ENCODE results near the gene TNNT1. TPM values are rescaled to one million over a fixed set of nuclear protein-coding genes. Genes with fewer than 3 reads are reported as not detected.

The TNNT1 gene
- total RNA-seq, 1 donor from 2014 or later, result 8.3 TPM

DNA sequence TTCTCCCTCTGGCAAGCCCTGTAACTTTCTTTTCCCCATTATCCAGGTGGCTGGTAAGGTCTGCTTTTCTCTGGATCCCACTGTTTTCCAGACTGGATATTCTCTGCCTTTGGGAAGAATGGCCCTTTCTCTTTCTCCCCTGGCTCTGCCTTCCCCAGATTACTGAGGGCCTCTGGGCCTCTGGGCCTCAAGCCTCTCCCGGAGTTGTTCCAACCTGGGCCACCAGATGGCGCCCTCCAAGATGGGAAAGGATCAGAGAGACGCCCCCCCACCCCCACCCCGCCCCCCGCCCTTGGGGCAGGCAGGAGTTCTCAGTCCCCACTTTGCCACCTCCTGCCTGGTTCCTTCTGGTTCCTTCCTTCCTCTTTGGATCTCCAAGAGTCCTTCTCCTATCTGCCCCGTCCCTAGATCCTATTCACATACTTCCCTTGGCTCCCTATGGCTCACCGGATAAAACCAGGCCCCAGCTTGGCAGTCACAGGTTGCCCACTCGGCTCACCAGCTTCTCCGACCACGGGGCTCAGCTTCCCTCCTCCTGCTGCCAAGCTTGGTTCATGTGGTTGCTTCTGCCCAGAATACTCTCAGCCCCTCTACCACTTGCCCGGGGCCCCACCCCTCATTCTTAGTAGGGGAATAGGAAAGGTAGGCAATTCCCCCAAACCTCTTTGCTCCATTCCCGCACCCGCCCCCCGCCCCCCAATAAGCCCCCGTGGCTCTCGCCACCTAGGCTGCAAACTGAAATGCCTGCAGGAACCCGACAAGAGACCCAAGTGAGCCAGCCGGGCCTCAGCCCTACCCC is 60.3 kb downstream of the TNNT1 start:
- Histone ChIP-seq H3K4me3 (ENCODE audit: insufficient read depth, low read depth, low read length) (no peak overlapping the region), H3K79me2 (ENCODE audit: insufficient read depth, low read length) (no peaks in the 10 kb centered on the region), H3K27ac (ENCODE audit: low read depth, low read length) (no peak overlapping the region), H3K9me3 (ENCODE audit: insufficient read depth, low read depth, low read length) (no peaks in the 10 kb centered on the region), H2AFZ (ENCODE audit: low read depth, low read length) (no peak overlapping the region), H3K4me1 (ENCODE audit: insufficient read depth, low read length) (peaks cover 19% of the 10 kb centered on the region), H3K36me3 (ENCODE audit: insufficient read depth, low read length) (no peaks in the 10 kb centered on the region), H3K27me3 (ENCODE audit: insufficient read depth, low read length) (peaks cover 22% of the 10 kb centered on the region), H3K9ac (ENCODE audit: low read length) (peak overlapping the region; percentile 48), H3K4me2 (ENCODE audit: low read length) (peak overlapping the region; percentile 91), H4K20me1 (ENCODE audit: insufficient read depth, low read length) (peaks cover 37% of the 10 kb centered on the region)
- Mint-ChIP-seq H3K27me3 (ENCODE audit: low read depth, unreplicated experiment) (peaks cover 18% of the 10 kb centered on the region), H3K36me3 (ENCODE audit: low read depth, unreplicated experiment) (peaks cover 6% of the 10 kb centered on the region), H3K27ac (ENCODE audit: unreplicated experiment) (peak overlapping the region; percentile 87), H3K4me1 (ENCODE audit: low read depth, unreplicated experiment) (peaks cover 14% of the 10 kb centered on the region), H3K9me3 (ENCODE audit: unreplicated experiment) (no peaks in the 10 kb centered on the region), H3K4me3 (ENCODE audit: unreplicated experiment) (peak overlapping the region; percentile 82)
- TF ChIP-seq, protein P1, sequence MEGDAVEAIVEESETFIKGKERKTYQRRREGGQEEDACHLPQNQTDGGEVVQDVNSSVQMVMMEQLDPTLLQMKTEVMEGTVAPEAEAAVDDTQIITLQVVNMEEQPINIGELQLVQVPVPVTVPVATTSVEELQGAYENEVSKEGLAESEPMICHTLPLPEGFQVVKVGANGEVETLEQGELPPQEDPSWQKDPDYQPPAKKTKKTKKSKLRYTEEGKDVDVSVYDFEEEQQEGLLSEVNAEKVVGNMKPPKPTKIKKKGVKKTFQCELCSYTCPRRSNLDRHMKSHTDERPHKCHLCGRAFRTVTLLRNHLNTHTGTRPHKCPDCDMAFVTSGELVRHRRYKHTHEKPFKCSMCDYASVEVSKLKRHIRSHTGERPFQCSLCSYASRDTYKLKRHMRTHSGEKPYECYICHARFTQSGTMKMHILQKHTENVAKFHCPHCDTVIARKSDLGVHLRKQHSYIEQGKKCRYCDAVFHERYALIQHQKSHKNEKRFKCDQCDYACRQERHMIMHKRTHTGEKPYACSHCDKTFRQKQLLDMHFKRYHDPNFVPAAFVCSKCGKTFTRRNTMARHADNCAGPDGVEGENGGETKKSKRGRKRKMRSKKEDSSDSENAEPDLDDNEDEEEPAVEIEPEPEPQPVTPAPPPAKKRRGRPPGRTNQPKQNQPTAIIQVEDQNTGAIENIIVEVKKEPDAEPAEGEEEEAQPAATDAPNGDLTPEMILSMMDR (IDR thresholded peaks at IDR 0.05; ENCODE audit: insufficient read depth, low read depth, low read length), result peak; percentile 41
- no peak for TF ChIP-seq EZH2 (IDR thresholded peaks at IDR 0.05; ENCODE audit: insufficient read depth, low read length)
- DNase-seq (ENCODE audit: low read depth) (no peak), FAIRE-seq (no peak)

DNA sequence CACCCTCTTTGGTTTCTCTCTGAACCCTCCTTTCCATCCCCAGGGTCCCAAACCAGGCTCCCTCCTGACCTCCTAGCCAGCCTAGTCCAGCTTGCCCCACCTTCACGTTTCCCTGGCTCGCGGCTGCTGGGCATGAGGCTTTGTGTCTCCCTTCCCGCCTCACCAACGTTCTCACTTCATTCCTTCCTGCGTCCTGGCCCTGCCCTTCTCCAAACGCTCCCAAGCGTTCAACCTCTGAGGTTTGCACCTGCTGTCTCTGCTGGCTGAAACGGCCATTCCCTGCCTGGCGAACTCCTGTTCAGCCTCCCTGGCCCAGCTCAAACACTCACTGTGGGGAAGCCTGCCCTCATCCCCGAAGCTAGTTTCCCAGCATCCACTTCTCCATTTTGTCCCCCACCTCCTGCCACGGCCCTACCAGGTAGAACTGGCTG is 61.0 kb downstream of the TNNT1 start:
- Mint-ChIP-seq H3K4me1 (ENCODE audit: low read depth, unreplicated experiment) (peaks cover 14% of the 10 kb centered on the region), H3K4me3 (ENCODE audit: unreplicated experiment) (peak overlapping the region; percentile 82), H3K27me3 (ENCODE audit: low read depth, unreplicated experiment) (peaks cover 21% of the 10 kb centered on the region), H3K9me3 (ENCODE audit: unreplicated experiment) (no peaks in the 10 kb centered on the region), H3K27ac (ENCODE audit: unreplicated experiment) (peak overlapping the region; percentile 87), H3K36me3 (ENCODE audit: low read depth, unreplicated experiment) (peaks cover 6% of the 10 kb centered on the region)
- TF ChIP-seq, protein P1 (IDR thresholded peaks at IDR 0.05; ENCODE audit: insufficient read depth, low read depth, low read length), result no peak
- no peak for TF ChIP-seq EZH2 (IDR thresholded peaks at IDR 0.05; ENCODE audit: insufficient read depth, low read length)
- peak overlapping the region; percentile 65 for H3K9ac ChIP-seq (ENCODE audit: low read length)
- H4K20me1 ChIP-seq (ENCODE audit: insufficient read depth, low read length), result peaks cover 37% of the 10 kb centered on the region
- no peaks in the 10 kb centered on the region for H3K36me3 ChIP-seq (ENCODE audit: insufficient read depth, low read length)
- no peak overlapping the region for H2AFZ ChIP-seq (ENCODE audit: low read depth, low read length)
- H3K4me2 ChIP-seq (ENCODE audit: low read length), result peak overlapping the region; percentile 91
- H3K79me2 ChIP-seq (ENCODE audit: insufficient read depth, low read length), result no peaks in the 10 kb centered on the region
- DNase-seq (ENCODE audit: low read depth) (no peak), FAIRE-seq (no peak)
- H3K27me3 ChIP-seq (ENCODE audit: insufficient read depth, low read length), result peaks cover 27% of the 10 kb centered on the region
- H3K4me1 ChIP-seq (ENCODE audit: insufficient read depth, low read length), result peaks cover 19% of the 10 kb centered on the region
- H3K27ac ChIP-seq (ENCODE audit: low read depth, low read length), result no peak overlapping the region
- no peaks in the 10 kb centered on the region for H3K9me3 ChIP-seq (ENCODE audit: insufficient read depth, low read depth, low read length)
- H3K4me3 ChIP-seq (ENCODE audit: insufficient read depth, low read depth, low read length), result peak overlapping the region; percentile 59

DNA sequence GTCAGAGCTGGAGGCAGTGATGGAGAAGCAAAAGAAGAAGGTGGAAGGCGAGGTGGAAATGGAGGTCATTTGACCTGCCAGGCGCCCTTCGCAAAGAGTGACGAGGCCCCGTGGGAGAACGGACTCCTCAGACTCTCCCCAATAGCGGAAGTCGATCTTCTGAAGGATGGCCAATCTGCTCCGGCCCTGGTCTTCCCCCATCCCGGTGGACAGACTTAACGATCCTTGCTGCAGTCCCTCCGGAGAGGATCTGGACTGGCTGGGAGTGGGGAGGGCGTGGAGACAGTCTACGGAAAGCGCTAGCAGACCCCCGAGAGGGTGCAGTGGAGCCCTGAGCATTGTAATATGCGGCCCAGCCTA is 61.5 kb downstream of the TNNT1 start:
- no peaks in the 10 kb centered on the region for H3K79me2 ChIP-seq (ENCODE audit: insufficient read depth, low read length)
- Mint-ChIP-seq H3K9me3 (ENCODE audit: unreplicated experiment) (no peaks in the 10 kb centered on the region), H3K27ac (ENCODE audit: unreplicated experiment) (peak overlapping the region; percentile 62), H3K4me3 (ENCODE audit: unreplicated experiment) (peak overlapping the region; percentile 82), H3K4me1 (ENCODE audit: low read depth, unreplicated experiment) (peaks cover 14% of the 10 kb centered on the region), H3K27me3 (ENCODE audit: low read depth, unreplicated experiment) (peaks cover 23% of the 10 kb centered on the region), H3K36me3 (ENCODE audit: low read depth, unreplicated experiment) (peaks cover 6% of the 10 kb centered on the region)
- FAIRE-seq (no peak), DNase-seq (ENCODE audit: low read depth) (peak; percentile 12)
- peaks cover 37% of the 10 kb centered on the region for H4K20me1 ChIP-seq (ENCODE audit: insufficient read depth, low read length)
- peak overlapping the region; percentile 65 for H3K9ac ChIP-seq (ENCODE audit: low read length)
- peak overlapping the region; percentile 59 for H3K4me3 ChIP-seq (ENCODE audit: insufficient read depth, low read depth, low read length)
- H3K36me3 ChIP-seq (ENCODE audit: insufficient read depth, low read length), result no peaks in the 10 kb centered on the region
- H3K27ac ChIP-seq (ENCODE audit: low read depth, low read length), result no peak overlapping the region
- peaks cover 32% of the 10 kb centered on the region for H3K27me3 ChIP-seq (ENCODE audit: insufficient read depth, low read length)
- peak overlapping the region; percentile 68 for H2AFZ ChIP-seq (ENCODE audit: low read depth, low read length)
- peaks cover 19% of the 10 kb centered on the region for H3K4me1 ChIP-seq (ENCODE audit: insufficient read depth, low read length)
- peak overlapping the region; percentile 91 for H3K4me2 ChIP-seq (ENCODE audit: low read length)
- peaks cover under 1% of the 10 kb centered on the region for H3K9me3 ChIP-seq (ENCODE audit: insufficient read depth, low read depth, low read length)
- TF ChIP-seq, protein P1 (IDR thresholded peaks at IDR 0.05; ENCODE audit: insufficient read depth, low read depth, low read length), result no peak
- no peak for TF ChIP-seq EZH2 (IDR thresholded peaks at IDR 0.05; ENCODE audit: insufficient read depth, low read length)

All from astrocyte (in vitro differentiated cells and primary cell).